HepG2 (cell line): Measurements from ENCODE around the gene CBX2. TPM values are rescaled to one million over a fixed set of nuclear protein-coding genes. Genes with fewer than 3 reads are reported as not detected.
A peak's percentile ranks its signal among the peaks of the same experiment; 100 is the strongest.

Experiments
- KAT8 ChIP-seq: IDR thresholded peaks from 2 replicates; pipeline ENCODE4 v1.6.1; 2016; ENCODE audit warnings: missing genetic modification reagents, missing compliant biosample characterization
- NR2F2 ChIP-seq: IDR thresholded peaks from 2 replicates; pipeline ENCODE4 v1.6.1; 2012; ENCODE audit warnings: low read depth, inconsistent platforms, borderline replicate concordance
- PHF20 ChIP-seq: sonication (generic); formaldehyde crosslinking; IDR thresholded peaks from 2 replicates; pipeline ENCODE4 v1.5.0; 2020; ENCODE audit warnings: mild to moderate bottlenecking, missing genetic modification reagents
- POLR2AphosphoS5 ChIP-seq: IDR thresholded peaks from 2 replicates; pipeline ENCODE4 v1.6.1; 2012; ENCODE audit warnings: low read depth, low read length
- SP5 ChIP-seq: IDR thresholded peaks from 2 replicates; pipeline ENCODE4 v1.6.1; 2016; ENCODE audit warnings: low read depth, borderline replicate concordance
- TBL1XR1 ChIP-seq: fragments of 150-350 bp; IDR thresholded peaks from 2 replicates; pipeline ENCODE4 v1.6.1; 2014; ENCODE audit warnings: borderline replicate concordance, low read length; ENCODE audit not compliant: partially characterized antibody
- ZNF878 ChIP-seq: sonication (generic); formaldehyde crosslinking; IDR thresholded peaks from 2 replicates; pipeline ENCODE4 v1.8.1; 2023; ENCODE audit warnings: mild to moderate bottlenecking, missing genetic modification reagents, moderate library complexity
- polyA plus RNA-seq, 8 experiments: library from polyadenylated mRNA; depleted of rRNA in 3 of 8; stranded (reverse) in 7 of 8; unstranded in 1 of 8; fragments of >200 nt; fragmentation: Illumina TruSeq in 4 of 8; extraction: Trizol in 4 of 8; gene quantifications; 2 replicates each; pipeline versions ENCODE4 v1.2.1 to v1.2.3, GENCODE V29; 2011 to 2016; ENCODE audit warnings: low read depth in 4 of 8, missing spikeins in 1 of 8, mixed read lengths in 1 of 8; ENCODE audit not compliant: insufficient read depth in 1 of 8
- total RNA-seq, 5 experiments: library from RNA; depleted of rRNA; stranded (reverse); fragments of >200 nt; fragmentation: Illumina TruSeq; extraction: Trizol; gene quantifications; 2 replicates each; pipeline ENCODE4 v1.2.3, GENCODE V29; 2016; ENCODE audit warnings: low read depth in 1 of 5
- TF ChIP-seq, protein P1 (sequence below): sonication (generic); formaldehyde crosslinking; IDR thresholded peaks from 2 replicates; pipeline ENCODE4 v1.9.0; 2022; ENCODE audit warnings: low read depth, missing genetic modification reagents
- TF ChIP-seq, protein P2 (sequence below): sonication (generic); formaldehyde crosslinking; IDR thresholded peaks from 2 replicates; pipeline ENCODE4 v1.8.1; 2023; ENCODE audit warnings: missing genetic modification reagents, inconsistent platforms, borderline replicate concordance
- TF ChIP-seq, protein P3 (sequence below), 2 experiments: sonication (generic) in 1 of 2; formaldehyde crosslinking in 1 of 2; IDR thresholded peaks; 2 replicates each; pipeline versions ENCODE4 v1.4.0 to v1.6.1; 2016 to 2020; ENCODE audit warnings: borderline replicate concordance in 1 of 2, low read depth in 1 of 2, mild to moderate bottlenecking in 1 of 2, missing genetic modification reagents in 1 of 2
- TF ChIP-seq, protein P4 (sequence below): sonication (generic); formaldehyde crosslinking; IDR thresholded peaks from 2 replicates; pipeline ENCODE4 v1.4.0; 2020; ENCODE audit warnings: missing genetic modification reagents, borderline replicate concordance
- TF ChIP-seq, protein P5 (sequence below): IDR thresholded peaks from 2 replicates; pipeline ENCODE4 v1.6.1; 2016; ENCODE audit warnings: missing compliant biosample characterization, missing genetic modification reagents, borderline replicate concordance
- TF ChIP-seq, protein P6 (sequence below): sonication (generic); formaldehyde crosslinking; IDR thresholded peaks from 2 replicates; pipeline ENCODE4 v1.4.0; 2020; ENCODE audit warnings: mild to moderate bottlenecking, low read depth, missing genetic modification reagents

Gene CBX2
- total and polyA plus RNA-seq, 2 of the 13 experiments (the other 11 are each of a cell fraction or from before 2014, with no cell fraction given) = 14.5 to 31.1 TPM

DNA sequence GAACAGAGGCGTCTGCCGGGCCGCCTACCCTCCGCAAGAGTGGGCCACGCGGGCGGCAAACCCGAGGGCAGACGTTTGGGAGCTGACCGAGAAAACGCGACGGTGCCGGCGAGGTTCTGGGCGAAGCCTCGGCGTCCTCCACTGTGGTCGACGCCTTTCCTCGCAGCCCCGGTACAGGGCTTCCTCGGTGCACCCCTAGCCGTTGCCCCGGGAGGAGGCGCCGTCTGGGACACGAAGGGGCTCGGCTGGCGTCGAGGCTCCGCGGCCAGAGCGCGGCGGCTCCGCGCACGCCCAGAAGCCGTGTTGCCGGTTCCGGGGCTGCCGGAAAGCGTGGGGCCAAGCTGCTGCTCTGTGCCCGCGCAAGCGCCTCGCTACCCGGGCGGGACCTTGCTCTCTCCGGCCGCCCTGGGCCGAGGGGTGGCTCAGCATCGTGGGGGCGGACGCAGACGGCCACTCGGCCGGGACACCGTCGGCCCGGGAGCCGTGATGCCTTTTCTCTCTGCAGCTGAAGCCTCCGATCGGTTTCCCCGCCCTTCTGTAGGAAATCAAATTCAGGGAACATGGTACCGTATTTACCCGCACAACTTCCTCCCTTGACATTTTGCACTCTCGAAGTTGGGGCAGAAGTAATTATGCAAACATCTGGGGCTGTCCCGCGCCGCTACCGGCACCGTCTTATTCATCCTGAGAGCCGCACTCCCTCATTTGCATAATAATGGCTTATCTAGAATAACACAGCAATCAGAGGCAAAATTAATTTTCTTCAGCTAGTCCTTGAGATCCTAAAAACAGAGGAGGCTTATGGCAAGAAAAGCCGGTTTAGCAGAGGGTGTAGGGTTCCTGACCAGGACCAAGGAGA lies 26.3 kb downstream of the CBX2 start (continued):
- no peak for TF ChIP-seq SP5
- TF ChIP-seq TBL1XR1 = no peak
- TF ChIP-seq, protein P1, sequence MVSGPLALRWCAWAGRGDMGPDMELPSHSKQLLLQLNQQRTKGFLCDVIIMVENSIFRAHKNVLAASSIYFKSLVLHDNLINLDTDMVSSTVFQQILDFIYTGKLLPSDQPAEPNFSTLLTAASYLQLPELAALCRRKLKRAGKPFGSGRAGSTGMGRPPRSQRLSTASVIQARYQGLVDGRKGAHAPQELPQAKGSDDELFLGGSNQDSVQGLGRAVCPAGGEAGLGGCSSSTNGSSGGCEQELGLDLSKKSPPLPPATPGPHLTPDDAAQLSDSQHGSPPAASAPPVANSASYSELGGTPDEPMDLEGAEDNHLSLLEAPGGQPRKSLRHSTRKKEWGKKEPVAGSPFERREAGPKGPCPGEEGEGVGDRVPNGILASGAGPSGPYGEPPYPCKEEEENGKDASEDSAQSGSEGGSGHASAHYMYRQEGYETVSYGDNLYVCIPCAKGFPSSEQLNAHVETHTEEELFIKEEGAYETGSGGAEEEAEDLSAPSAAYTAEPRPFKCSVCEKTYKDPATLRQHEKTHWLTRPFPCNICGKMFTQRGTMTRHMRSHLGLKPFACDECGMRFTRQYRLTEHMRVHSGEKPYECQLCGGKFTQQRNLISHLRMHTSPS = peak; percentile 67; the same call in 1 of the 2 replicates
- TF ChIP-seq POLR2AphosphoS5 = no peak
- TF ChIP-seq, protein P2, sequence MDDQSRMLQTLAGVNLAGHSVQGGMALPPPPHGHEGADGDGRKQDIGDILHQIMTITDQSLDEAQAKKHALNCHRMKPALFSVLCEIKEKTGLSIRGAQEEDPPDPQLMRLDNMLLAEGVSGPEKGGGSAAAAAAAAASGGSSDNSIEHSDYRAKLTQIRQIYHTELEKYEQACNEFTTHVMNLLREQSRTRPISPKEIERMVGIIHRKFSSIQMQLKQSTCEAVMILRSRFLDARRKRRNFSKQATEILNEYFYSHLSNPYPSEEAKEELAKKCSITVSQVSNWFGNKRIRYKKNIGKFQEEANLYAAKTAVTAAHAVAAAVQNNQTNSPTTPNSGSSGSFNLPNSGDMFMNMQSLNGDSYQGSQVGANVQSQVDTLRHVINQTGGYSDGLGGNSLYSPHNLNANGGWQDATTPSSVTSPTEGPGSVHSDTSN (CRISPR knock-in tag) = no peak
- TF ChIP-seq PHF20 (CRISPR knock-in tag) = peak; percentile 52; the same call in 1 of the 2 replicates
- TF ChIP-seq, protein P3, sequence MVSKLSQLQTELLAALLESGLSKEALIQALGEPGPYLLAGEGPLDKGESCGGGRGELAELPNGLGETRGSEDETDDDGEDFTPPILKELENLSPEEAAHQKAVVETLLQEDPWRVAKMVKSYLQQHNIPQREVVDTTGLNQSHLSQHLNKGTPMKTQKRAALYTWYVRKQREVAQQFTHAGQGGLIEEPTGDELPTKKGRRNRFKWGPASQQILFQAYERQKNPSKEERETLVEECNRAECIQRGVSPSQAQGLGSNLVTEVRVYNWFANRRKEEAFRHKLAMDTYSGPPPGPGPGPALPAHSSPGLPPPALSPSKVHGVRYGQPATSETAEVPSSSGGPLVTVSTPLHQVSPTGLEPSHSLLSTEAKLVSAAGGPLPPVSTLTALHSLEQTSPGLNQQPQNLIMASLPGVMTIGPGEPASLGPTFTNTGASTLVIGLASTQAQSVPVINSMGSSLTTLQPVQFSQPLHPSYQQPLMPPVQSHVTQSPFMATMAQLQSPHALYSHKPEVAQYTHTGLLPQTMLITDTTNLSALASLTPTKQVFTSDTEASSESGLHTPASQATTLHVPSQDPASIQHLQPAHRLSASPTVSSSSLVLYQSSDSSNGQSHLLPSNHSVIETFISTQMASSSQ (IDR thresholded peaks at IDR 0.05; ENCODE audit: low read depth) = no peak
- TF ChIP-seq, protein P3 (CRISPR knock-in tag; IDR thresholded peaks at IDR 0.05; ENCODE audit: borderline replicate concordance) = peak; percentile 68
- peak; percentile 96 for TF ChIP-seq ZNF878 (CRISPR knock-in tag)
- TF ChIP-seq, protein P4, sequence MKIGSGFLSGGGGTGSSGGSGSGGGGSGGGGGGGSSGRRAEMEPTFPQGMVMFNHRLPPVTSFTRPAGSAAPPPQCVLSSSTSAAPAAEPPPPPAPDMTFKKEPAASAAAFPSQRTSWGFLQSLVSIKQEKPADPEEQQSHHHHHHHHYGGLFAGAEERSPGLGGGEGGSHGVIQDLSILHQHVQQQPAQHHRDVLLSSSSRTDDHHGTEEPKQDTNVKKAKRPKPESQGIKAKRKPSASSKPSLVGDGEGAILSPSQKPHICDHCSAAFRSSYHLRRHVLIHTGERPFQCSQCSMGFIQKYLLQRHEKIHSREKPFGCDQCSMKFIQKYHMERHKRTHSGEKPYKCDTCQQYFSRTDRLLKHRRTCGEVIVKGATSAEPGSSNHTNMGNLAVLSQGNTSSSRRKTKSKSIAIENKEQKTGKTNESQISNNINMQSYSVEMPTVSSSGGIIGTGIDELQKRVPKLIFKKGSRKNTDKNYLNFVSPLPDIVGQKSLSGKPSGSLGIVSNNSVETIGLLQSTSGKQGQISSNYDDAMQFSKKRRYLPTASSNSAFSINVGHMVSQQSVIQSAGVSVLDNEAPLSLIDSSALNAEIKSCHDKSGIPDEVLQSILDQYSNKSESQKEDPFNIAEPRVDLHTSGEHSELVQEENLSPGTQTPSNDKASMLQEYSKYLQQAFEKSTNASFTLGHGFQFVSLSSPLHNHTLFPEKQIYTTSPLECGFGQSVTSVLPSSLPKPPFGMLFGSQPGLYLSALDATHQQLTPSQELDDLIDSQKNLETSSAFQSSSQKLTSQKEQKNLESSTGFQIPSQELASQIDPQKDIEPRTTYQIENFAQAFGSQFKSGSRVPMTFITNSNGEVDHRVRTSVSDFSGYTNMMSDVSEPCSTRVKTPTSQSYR = 0 out of 2 replicates have a peak, but pooled peaks have one; percentile 10
- TF ChIP-seq NR2F2 = no peak
- peak; percentile 76 for TF ChIP-seq KAT8 (CRISPR knock-in tag)
- TF ChIP-seq, protein P5, sequence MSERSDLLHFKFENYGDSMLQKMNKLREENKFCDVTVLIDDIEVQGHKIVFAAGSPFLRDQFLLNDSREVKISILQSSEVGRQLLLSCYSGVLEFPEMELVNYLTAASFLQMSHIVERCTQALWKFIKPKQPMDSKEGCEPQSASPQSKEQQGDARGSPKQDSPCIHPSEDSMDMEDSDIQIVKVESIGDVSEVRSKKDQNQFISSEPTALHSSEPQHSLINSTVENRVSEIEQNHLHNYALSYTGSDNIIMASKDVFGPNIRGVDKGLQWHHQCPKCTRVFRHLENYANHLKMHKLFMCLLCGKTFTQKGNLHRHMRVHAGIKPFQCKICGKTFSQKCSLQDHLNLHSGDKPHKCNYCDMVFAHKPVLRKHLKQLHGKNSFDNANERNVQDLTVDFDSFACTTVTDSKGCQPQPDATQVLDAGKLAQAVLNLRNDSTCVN = peak; percentile 75; the same call in 1 of the 2 replicates
- TF ChIP-seq, protein P6, sequence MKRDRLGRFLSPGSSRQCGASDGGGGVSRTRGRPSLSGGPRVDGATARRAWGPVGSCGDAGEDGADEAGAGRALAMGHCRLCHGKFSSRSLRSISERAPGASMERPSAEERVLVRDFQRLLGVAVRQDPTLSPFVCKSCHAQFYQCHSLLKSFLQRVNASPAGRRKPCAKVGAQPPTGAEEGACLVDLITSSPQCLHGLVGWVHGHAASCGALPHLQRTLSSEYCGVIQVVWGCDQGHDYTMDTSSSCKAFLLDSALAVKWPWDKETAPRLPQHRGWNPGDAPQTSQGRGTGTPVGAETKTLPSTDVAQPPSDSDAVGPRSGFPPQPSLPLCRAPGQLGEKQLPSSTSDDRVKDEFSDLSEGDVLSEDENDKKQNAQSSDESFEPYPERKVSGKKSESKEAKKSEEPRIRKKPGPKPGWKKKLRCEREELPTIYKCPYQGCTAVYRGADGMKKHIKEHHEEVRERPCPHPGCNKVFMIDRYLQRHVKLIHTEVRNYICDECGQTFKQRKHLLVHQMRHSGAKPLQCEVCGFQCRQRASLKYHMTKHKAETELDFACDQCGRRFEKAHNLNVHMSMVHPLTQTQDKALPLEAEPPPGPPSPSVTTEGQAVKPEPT = peak; percentile 85; the same call in 1 of the 2 replicates
